HG03064 (cell line): ENCODE measurements around the gene IP6K3.

Source experiments
- ATAC-seq: cut with Tn5 transposase; IDR thresholded peaks from one replicate; pipeline ENCODE4 v1.9.1; 2021; ENCODE audit warnings: low read depth; ENCODE audit not compliant: unreplicated experiment

IP6K3 gene

GRCh38 chr6:33709605-33710295, 37.0 kb downstream of the IP6K3 start:
- ATAC-seq: no peak

GRCh38 chr6:33708516-33709204, 38.0 kb downstream of the IP6K3 start:
- no peak for ATAC-seq

GRCh38 chr6:33707771-33708170, 38.9 kb downstream of the IP6K3 start:
- ATAC-seq: no peak

- no peak for ATAC-seq
Observed at GRCh38 chr6:33705955-33706725, 40.6 kb downstream of the IP6K3 start.

- no peak for ATAC-seq
Observed at GRCh38 chr6:33705268-33705885, 41.3 kb downstream of the IP6K3 start.

GRCh38 chr6:33704215-33705066, 42.3 kb downstream of the IP6K3 start:
- no peak for ATAC-seq

- ATAC-seq: no peak
Observed at GRCh38 chr6:33702345-33702977, 44.2 kb downstream of the IP6K3 start.

GRCh38 chr6:33700391-33701050, 46.2 kb downstream of the IP6K3 start:
- ATAC-seq: no peak

- ATAC-seq: no peak
Observed at GRCh38 chr6:33699739-33700138, 47.0 kb downstream of the IP6K3 start.

GRCh38 chr6:33699131-33699530, 47.6 kb downstream of the IP6K3 start:
- ATAC-seq: no peak

GRCh38 chr6:33698494-33698893, 48.2 kb downstream of the IP6K3 start:
- no peak for ATAC-seq

- no peak for ATAC-seq
Observed at GRCh38 chr6:33697845-33698244, 48.9 kb downstream of the IP6K3 start.

GRCh38 chr6:33696548-33697518, 49.9 kb downstream of the IP6K3 start:
- no peak for ATAC-seq

GRCh38 chr6:33696076-33696475, 50.6 kb downstream of the IP6K3 start:
- no peak for ATAC-seq

- no peak for ATAC-seq
Observed at GRCh38 chr6:33695451-33695887, 51.2 kb downstream of the IP6K3 start.

- no peak for ATAC-seq
Observed at GRCh38 chr6:33694977-33695376, 51.7 kb downstream of the IP6K3 start.

- ATAC-seq: no peak
Observed at GRCh38 chr6:33694401-33694931, 52.2 kb downstream of the IP6K3 start.
